MG63 (cell line): ENCODE measurements around the gene CABLES1. TPM values are rescaled to one million over a fixed set of nuclear protein-coding genes. Genes with fewer than 3 reads are reported as not detected.
"Not testable (repeated sequence)": the region's sequence is repeated elsewhere in the genome, so short reads cannot be mapped to it uniquely, and the experiment has no call there.

Experiments used
- DNase-seq: peaks from one replicate; pipeline ENCODE4 v3.0.0-alpha.2; 2020
- H3K27me3 ChIP-seq: fragments of 250-450 bp; sonication (Bioruptor Pico); 2 replicates; pipeline ENCODE4 v1.5.1; 2020; ENCODE audit warnings: mild to moderate bottlenecking, moderate library complexity
- H3K36me3 ChIP-seq: fragments of 250-450 bp; sonication (Bioruptor Pico); 2 replicates; pipeline ENCODE4 v1.5.1; 2020; ENCODE audit warnings: mild to moderate bottlenecking, moderate library complexity
- H3K4me3 ChIP-seq: fragments of 250-450 bp; sonication (Bioruptor Pico); 2 replicates; pipeline ENCODE4 v1.5.1; 2020; ENCODE audit warnings: mild to moderate bottlenecking, moderate library complexity
- H3K9me3 ChIP-seq: fragments of 250-450 bp; sonication (Bioruptor Pico); 2 replicates; pipeline ENCODE4 v1.5.1; 2020; ENCODE audit warnings: mild to moderate bottlenecking, moderate library complexity
- total RNA-seq: library from RNA; depleted of rRNA; stranded (reverse); fragments of >200 nt; shearing (Covaris generic); gene quantifications from 2 replicates; pipeline ENCODE4 v1.2.3, GENCODE V29; 2014; ENCODE audit warnings: low replicate concordance

CABLES1 gene
- total RNA-seq, 1 experiment from 2014 or later, result 1.3 TPM

GRCh38 chr18:23234619-23235018 is 99.3 kb downstream of the CABLES1 start:
- no peaks in the 10 kb centered on the region for H3K9me3 ChIP-seq
- H3K36me3 ChIP-seq, result peaks cover 9% of the 10 kb centered on the region
- H3K4me3 ChIP-seq, result no peak overlapping the region
- no peak for DNase-seq
- H3K27me3 ChIP-seq, result no peaks in the 10 kb centered on the region

- no peaks in the 10 kb centered on the region for H3K9me3 ChIP-seq
- no peak for DNase-seq
- H3K36me3 ChIP-seq, result peaks cover 10% of the 10 kb centered on the region
- H3K4me3 ChIP-seq, result no peak overlapping the region
- H3K27me3 ChIP-seq, result no peaks in the 10 kb centered on the region
These were observed 100.1 kb downstream of the CABLES1 start for GRCh38 chr18:23235336-23235735.

- no peak for DNase-seq
- no peaks in the 10 kb centered on the region for H3K27me3 ChIP-seq
- H3K9me3 ChIP-seq, result no peaks in the 10 kb centered on the region
- peaks cover 10% of the 10 kb centered on the region for H3K36me3 ChIP-seq
- no peak overlapping the region for H3K4me3 ChIP-seq
These were observed 100.6 kb downstream of the CABLES1 start for GRCh38 chr18:23235860-23236259.

GRCh38 chr18:23236876-23237468 is 101.7 kb downstream of the CABLES1 start:
- no peak overlapping the region for H3K4me3 ChIP-seq
- no peak for DNase-seq
- H3K9me3 ChIP-seq, result no peaks in the 10 kb centered on the region
- peaks cover 10% of the 10 kb centered on the region for H3K36me3 ChIP-seq
- no peaks in the 10 kb centered on the region for H3K27me3 ChIP-seq

- H3K4me3 ChIP-seq, result 0 out of 2 replicates have a peak overlapping the region, but pooled peaks have one; percentile 10
- no peaks in the 10 kb centered on the region for H3K27me3 ChIP-seq
- DNase-seq, result peak; percentile 54
- H3K9me3 ChIP-seq, result no peaks in the 10 kb centered on the region
- peaks cover 10% of the 10 kb centered on the region for H3K36me3 ChIP-seq
These were observed 102.4 kb downstream of the CABLES1 start for GRCh38 chr18:23237524-23238151.

DNA sequence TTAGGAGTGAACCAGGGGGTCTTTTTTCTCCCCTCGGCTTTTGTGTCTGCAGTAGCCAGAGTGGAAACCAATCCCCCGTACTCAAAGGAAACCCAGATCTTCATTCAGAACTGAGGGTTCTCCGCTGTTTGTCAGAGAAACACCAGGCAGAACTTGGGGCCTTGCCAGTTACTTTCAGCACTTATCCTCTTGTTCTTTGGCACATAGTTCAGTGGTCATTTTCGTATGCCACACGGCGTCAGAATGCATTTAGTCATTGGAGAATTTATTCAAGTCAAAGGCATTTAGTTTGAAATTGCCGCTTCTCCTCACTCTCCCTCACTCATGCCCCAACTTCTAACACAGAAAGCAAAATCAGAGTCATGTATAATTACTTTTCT is 102.9 kb downstream of the CABLES1 start:
- peak; percentile 64 for DNase-seq
- Histone ChIP-seq H3K9me3 (no peaks in the 10 kb centered on the region), H3K36me3 (peaks cover 10% of the 10 kb centered on the region), H3K27me3 (no peaks in the 10 kb centered on the region), H3K4me3 (no peak overlapping the region)

- H3K9me3 ChIP-seq, result no peaks in the 10 kb centered on the region
- peak; percentile 60 for DNase-seq
These were observed 103.5 kb downstream of the CABLES1 start for GRCh38 chr18:23238651-23239349.

GRCh38 chr18:23239350-23239692 is 104.0 kb downstream of the CABLES1 start:
- no peaks in the 10 kb centered on the region for H3K9me3 ChIP-seq
- DNase-seq, result no peak
- no peaks in the 10 kb centered on the region for H3K27me3 ChIP-seq
- H3K4me3 ChIP-seq, result no peak overlapping the region
- peaks cover 7% of the 10 kb centered on the region for H3K36me3 ChIP-seq

More at GRCh38 chr18:23238651-23239349, 103.5 kb downstream of the CABLES1 start:
- Histone ChIP-seq H3K36me3 (peaks cover 7% of the 10 kb centered on the region), H3K27me3 (no peaks in the 10 kb centered on the region), H3K4me3 (no peak overlapping the region)

DNA sequence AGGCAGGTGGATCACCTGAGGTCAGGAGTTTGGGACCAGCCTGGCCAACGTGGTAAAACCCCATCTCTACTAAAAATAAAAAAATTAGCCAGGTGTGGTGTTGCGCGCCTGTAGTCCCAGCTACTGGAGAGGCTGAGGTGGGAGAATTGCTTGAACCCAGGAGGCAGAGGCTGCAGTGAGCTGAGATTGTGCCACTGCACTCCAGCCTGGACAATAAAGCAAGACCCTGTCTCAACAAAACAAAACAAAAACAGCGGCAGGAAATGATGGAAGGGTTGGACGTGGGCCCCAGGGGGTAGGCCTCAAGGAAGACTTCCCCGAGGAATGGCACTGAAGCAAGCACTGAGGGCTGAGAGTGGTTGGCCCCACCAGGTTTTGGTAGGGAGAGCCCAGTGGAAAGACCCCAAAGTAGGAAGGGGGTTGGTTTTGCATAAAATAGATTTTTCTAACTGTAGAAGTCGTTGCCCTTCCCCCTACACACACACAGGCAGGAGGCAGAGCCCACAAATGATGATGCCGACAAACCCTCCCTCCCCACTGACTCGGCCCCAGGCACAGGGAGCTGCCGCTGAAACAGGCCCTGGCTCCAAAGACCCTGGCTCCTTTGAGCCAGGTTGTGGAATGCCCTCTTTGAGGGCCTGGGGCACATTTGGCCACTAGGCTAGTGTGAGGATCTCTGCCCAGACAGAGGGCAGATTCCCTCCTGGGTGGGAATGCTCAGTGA is 104.8 kb downstream of the CABLES1 start:
- H3K9me3 ChIP-seq, result no peaks in the 10 kb centered on the region
- no peak overlapping the region for H3K4me3 ChIP-seq
- DNase-seq, result no peak
- peaks cover 7% of the 10 kb centered on the region for H3K36me3 ChIP-seq
- H3K27me3 ChIP-seq, result no peaks in the 10 kb centered on the region

DNA sequence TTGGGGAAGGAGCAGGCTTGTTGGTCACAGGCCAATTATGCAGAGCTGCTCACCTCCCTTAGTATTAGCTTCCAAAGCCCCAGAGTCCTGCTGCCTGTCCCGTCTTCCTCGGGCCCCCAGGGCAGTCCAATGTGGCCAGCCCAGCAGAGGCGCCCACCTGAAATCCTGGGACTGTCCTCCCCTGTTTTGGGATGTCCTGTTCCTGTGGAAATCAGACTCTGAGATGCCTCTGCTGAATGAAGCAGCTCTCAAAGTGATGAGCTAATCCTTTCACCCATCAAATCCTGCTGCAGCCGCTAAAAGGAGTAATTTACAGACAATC is 105.3 kb downstream of the CABLES1 start:
- no peak for DNase-seq
- H3K4me3 ChIP-seq, result no peak overlapping the region
- H3K36me3 ChIP-seq, result peaks cover 7% of the 10 kb centered on the region
- H3K27me3 ChIP-seq, result no peaks in the 10 kb centered on the region
- no peaks in the 10 kb centered on the region for H3K9me3 ChIP-seq

DNA sequence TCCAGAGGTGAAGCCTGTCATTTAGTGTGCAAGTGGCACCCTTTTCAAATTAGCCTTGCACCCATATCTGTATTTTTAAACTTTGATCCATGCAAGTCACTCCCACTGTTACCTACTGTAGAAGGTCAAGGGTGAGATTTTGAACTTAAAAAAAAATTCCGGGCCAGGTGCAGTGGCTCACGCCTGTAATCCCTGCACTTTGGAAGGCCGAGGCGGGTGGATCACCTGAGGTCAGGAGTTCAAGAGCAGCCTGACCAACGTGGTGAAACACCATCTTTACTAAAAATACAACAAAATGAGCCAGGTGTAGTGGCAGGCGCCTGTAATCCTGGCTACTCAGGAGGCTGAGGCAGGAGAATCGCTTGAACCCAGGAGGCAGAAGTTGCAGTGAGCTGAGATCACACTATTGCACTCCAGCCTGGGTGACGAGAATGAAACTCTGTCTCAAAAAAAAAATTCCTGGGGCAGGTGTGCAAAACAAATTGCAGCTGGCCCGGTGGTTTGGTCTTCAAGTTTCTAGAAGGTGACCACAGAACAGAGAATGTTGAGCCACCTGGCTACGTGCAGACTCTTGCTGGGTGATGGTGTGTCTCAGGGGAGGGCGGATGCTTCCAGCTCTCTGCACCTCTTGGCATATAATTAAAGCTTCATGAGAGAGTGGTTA is 106.7 kb downstream of the CABLES1 start:
- not testable (repeated sequence) for H3K4me3 ChIP-seq, H3K27me3 ChIP-seq, DNase-seq, H3K9me3 ChIP-seq, H3K36me3 ChIP-seq

GRCh38 chr18:23243178-23243577 is 107.9 kb downstream of the CABLES1 start:
- Histone ChIP-seq H3K36me3 (peaks cover 2% of the 10 kb centered on the region), H3K9me3 (no peaks in the 10 kb centered on the region), H3K4me3 (no peak overlapping the region), H3K27me3 (no peaks in the 10 kb centered on the region)
- no peak for DNase-seq

DNA sequence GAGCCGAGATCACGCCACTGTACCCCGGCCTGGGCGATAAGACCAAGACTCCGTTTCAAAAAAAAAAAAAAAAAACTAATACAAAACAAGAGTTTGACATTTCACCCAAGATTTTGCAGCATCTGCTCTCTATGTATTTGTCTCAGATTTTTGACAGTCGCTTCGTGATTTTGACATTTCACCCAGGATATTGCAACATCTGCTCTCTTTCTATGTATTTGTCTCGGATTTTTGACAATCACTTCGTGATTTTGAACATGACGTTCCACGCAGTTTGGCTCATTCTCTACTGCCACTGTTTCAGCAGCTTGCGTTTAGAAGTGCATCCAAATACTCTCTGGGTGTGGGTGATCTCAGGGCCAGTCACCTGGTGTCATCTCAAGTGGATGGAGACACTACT is 108.5 kb downstream of the CABLES1 start:
- H3K27me3 ChIP-seq, result no peaks in the 10 kb centered on the region
- peaks cover 2% of the 10 kb centered on the region; the same call in 1 of the 2 replicates for H3K36me3 ChIP-seq
- H3K4me3 ChIP-seq, result no peak overlapping the region
- no peaks in the 10 kb centered on the region for H3K9me3 ChIP-seq
- DNase-seq, result no peak

GRCh38 chr18:23244401-23244800 is 109.1 kb downstream of the CABLES1 start:
- Histone ChIP-seq H3K9me3 (no peaks in the 10 kb centered on the region), H3K4me3 (no peak overlapping the region), H3K36me3 (peaks cover 2% of the 10 kb centered on the region; the same call in 1 of the 2 replicates), H3K27me3 (no peaks in the 10 kb centered on the region)
- DNase-seq, result no peak

GRCh38 chr18:23245461-23245860 is 110.2 kb downstream of the CABLES1 start:
- no peaks in the 10 kb centered on the region for H3K9me3 ChIP-seq
- H3K36me3 ChIP-seq, result no peaks in the 10 kb centered on the region
- H3K27me3 ChIP-seq, result no peaks in the 10 kb centered on the region
- no peak for DNase-seq
- no peak overlapping the region for H3K4me3 ChIP-seq

DNA sequence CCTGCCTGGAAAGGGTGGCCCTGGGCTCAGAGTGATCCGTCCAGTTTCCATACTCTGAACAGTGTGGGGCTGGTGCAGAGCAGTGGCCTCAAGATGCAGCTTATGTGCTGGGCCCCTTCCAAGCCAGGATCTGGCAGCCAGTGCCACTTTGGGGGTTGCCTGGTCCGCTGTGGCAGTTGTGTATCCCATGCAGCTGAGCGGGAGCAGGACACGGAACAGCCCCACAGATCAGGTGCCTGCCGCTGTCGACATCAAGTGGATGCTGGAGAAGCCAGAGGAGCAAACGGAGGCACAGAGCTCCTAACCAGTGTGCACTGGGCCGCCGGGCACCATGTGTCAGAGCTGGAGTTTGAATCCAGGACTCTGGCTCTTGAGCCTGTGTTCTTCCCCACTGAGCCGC is 112.0 kb downstream of the CABLES1 start:
- no peaks in the 10 kb centered on the region for H3K36me3 ChIP-seq
- DNase-seq, result no peak
- H3K9me3 ChIP-seq, result no peaks in the 10 kb centered on the region
- H3K27me3 ChIP-seq, result no peaks in the 10 kb centered on the region
- no peak overlapping the region for H3K4me3 ChIP-seq

GRCh38 chr18:23247896-23248295 is 112.6 kb downstream of the CABLES1 start:
- DNase-seq, result no peak
- H3K27me3 ChIP-seq, result no peaks in the 10 kb centered on the region
- H3K9me3 ChIP-seq, result no peaks in the 10 kb centered on the region
- no peak overlapping the region for H3K4me3 ChIP-seq
- no peaks in the 10 kb centered on the region; the same call in 1 of the 2 replicates for H3K36me3 ChIP-seq
